Left cardiac atrium (tissue), 4 donors: ENCODE results near the gene SV2C. TPM values are rescaled to one million over a fixed set of nuclear protein-coding genes. Genes with fewer than 3 reads are reported as not detected.
"Not testable (repeated sequence)": the region's sequence is repeated elsewhere in the genome, so short reads cannot be mapped to it uniquely, and the experiment has no call there.

Source experiments
- ATAC-seq, 2 donors: fragments of 200-7000 bp; cut with Tn5 transposase; one replicate each; pipeline ENCODE4 v1.9.1; 2020; ENCODE audit warnings: mild to moderate bottlenecking in 2 of 2, moderate library complexity in 2 of 2
- DNase-seq: peaks from one replicate; pipeline ENCODE4 v3.0.0-alpha.2; 2020
- intact Hi-C, 2 donors: fragments of 100-400 bp; cut with DNase I; formaldehyde crosslinking; loops; one replicate each; pipeline versions ENCODE4 v1.14.1 to v1.15.1; 2022 to 2023
- total RNA-seq, 2 donors: library from RNA; stranded (reverse); fragmentation: NEBNext Ultra II Directional; extraction: Animal tissue kit (Norgen Biotek cat#: 25700); gene quantifications; one replicate each; pipeline ENCODE4 v1.2.1, GENCODE V29; 2021
- donor health status: DM: no; HTN: yes; CAD: no.
- donor health status: DM: no; HTN: yes; CAD: no; lungs with severe emphysema.
- donor health status: DM: yes; HTN: yes; CAD: no.
- donor health status: Dilated cardiomyopathy.

Gene SV2C
- total RNA-seq, 2 donors from 2014 or later = 0.06 TPM; not detected in 1

DNA sequence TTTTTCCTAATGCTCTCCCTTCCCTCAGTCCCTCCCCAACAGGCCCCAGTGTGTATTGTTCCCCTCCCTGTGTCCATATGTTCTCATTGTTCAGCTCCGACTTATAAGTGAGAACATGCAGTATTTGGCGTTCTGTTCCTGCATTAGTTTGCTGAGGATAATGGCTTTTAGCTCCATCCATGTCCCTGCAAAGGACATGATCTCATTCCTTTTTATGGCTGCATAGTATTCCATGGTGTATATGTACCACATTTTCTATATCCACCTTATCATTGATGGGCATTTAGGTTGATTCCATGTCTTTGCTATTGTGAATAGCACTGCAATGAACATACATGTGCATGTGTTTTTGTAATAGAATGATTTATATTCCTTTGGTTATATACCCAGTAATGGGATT is 6.0 kb downstream of the SV2C start:
- intact Hi-C loops, DNase-seq, ATAC-seq: not testable (repeated sequence)

DNA sequence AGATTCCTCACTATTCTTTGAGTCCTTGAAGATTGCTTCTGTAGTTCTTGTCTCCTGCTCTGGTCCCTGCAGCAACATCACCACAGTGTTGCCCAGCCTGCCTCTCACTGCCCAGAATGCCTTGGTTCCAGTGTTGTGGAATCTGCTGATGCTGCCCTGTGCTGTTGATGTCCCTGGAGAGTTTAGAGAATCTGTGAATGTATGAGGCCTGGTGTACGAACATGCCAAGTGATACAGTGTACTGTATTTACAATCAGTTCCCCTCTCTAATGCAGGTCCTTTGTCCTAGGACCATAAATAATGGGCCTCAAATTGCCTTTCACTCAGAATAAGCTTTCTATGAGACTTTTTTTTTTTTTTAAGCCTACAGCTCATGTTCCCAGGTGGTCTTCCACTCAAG is 8.2 kb downstream of the SV2C start:
- DNase-seq (no peak), ATAC-seq (no peak)
- intact Hi-C loops = no loop called here

DNA sequence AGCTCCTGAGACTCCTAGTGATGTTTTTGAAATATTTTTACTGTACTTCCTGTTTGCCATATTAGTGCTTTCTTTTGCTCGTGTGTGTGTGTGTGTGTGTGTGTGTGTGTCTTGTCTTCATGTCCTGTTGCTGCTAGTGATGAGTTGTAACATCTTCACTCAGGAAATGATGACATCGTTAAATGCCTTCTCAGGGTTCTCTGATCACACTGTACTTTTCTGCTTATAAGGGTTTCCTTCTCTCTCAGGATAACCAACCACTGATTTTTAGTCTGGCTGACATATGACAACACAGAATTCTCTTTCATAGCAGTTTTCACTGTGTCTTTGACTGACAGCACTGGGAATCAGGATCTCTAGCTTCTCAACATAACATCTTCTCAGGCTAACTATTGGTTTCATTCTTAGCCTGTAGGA is 16.1 kb downstream of the SV2C start:
- intact Hi-C loops = no loop called here
- DNase-seq (no peak), ATAC-seq (no peak)

DNA sequence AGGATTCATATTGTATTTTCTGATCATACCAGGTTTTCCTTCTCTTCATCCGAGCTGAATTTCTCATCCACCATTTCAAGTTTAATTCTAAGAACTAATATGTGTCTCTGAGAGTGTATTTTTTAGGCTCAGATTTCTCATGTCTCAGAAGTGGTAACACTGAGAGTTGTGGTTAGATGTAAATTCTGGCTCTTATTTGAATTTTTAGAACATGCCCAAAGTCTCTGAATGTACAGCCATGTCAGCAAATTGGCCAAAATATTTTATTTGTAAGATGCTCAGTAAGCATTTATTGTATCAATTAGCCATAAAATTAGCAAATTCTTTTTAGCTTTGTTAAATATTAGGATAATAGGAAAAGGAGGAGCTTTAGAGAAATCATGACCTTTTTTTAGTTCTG is 16.6 kb downstream of the SV2C start:
- DNase-seq (no peak), ATAC-seq (no peak)
- intact Hi-C loops = no loop called here

DNA sequence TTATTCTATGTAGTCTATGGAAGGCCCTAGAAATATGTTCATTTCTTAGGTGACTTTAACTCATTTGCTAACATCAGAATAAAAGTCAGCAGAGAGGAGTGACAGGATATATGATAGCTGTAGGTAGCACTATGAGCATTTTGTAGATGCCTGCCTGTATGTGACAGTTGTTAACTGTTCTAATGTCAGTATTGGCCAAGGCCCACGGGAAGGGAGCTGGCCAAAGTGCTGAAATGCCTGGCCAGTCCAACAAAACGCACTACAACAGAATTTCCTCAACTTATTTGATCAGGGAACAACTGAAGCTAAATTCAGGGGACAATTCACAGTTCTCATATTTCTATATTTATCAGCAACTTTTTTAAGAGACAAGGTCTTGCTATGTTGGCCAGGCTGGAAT is 20.8 kb downstream of the SV2C start:
- no peak for ATAC-seq
- DNase-seq = no peak
- intact Hi-C loops = no loop called here

DNA sequence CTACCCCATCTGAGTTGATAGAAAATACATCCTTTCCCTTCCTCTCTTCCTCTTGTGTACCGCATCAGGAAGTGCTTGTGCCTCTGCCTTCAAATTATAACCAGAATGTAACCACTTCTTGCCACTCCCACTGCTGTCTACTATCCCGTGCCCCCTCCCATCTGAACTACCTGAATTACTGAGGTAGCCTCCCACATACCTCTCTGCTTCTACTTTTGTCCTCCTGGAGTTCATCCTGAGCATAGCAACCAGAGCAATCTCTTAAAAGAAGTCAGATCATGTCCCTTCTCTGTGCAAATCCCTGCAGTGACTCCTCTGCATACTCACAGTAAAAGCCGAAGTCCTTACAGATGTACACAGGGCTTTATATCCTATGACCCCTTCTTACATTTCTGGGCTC is 23.0 kb downstream of the SV2C start:
- no peak for ATAC-seq
- intact Hi-C loops = no loop called here
- DNase-seq = no peak

DNA sequence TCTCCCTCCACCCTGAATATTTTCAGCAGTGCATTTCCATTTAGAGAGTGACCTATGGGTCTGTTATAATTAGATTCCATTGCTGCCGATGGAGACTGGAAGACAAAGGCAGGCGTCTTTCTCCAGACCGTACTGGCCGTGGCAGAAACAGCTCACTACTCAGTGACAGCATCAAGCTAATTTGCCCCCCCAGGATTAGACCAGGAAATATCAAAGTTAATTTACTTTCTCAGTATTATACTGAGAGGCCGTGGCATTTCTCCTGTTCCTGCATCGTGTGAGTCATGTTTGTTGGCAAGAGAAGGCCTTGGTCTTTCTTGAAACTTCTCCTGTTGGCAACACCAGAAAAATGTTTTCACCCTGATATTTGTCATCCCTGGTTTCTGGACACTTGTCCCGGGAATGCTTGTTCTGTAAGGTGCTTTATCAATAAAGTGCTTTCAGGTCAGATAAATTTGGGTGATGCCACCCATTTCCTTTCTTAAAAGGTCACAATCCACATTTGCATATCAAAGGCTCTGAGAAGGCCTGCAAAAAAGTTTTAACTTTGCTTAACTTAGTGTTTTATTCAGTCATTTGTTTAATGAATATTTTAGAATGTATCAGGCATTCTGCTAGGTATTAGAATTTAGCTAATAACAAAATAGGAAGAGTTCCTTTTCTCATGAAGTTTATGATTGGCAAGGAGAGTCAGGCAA is 28.4 kb downstream of the SV2C start:
- no peak for DNase-seq
- ATAC-seq = no peak
- intact Hi-C loops = no loop called here

DNA sequence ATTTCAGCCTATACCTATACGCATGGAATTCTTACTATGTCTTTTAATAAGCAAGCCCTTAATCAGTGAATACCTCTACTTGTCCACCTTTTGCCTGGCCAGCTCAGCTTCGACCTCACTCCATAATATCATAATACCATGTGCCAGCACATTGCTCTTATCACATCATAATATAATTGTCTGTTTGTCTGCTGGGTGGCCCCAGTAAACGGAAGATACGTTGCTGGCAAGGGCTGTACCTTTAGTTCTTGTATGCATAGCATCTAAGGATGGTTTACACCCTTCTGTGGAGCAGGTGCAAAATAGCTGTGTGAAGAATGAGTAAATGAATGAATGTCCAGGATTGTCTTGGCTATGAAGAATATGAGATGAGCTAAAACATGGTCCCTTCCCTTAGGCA is 29.9 kb downstream of the SV2C start:
- ATAC-seq (no peak), DNase-seq (no peak)
- intact Hi-C loops = no loop called here

DNA sequence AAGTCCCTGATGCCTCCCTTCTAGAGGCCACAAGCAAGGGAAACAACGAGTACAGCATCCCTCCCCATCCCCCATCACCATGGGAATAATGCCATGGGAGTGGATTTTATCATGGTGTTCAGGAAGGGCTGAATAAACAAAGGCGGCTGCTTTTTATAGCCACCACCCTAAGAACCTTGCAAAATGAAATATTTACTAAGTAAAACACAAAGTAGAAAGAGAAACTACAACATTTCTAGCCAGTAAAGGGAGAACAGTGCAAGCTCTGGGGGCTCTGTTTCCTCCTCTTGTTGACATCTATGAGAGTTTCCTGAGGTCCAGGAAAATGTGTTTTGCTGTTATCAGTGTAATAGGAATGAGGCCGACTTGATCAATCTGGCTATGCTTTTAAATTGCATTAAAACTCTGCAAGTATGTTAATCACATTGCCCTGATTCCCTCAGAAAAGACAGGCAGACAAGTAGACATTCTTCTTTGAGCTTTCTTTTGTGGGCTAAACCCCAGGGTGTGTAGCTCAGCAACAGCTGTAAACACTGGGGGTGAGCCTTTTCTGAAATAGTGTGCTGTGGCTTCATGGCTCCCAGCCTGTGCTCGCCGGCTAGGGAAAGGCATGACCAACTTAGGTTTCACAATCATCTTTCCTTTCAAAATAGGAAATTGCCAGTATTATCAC is 31.1 kb downstream of the SV2C start:
- DNase-seq (peak; percentile 23), ATAC-seq (no peak)
- intact Hi-C loops = no loop called here

DNA sequence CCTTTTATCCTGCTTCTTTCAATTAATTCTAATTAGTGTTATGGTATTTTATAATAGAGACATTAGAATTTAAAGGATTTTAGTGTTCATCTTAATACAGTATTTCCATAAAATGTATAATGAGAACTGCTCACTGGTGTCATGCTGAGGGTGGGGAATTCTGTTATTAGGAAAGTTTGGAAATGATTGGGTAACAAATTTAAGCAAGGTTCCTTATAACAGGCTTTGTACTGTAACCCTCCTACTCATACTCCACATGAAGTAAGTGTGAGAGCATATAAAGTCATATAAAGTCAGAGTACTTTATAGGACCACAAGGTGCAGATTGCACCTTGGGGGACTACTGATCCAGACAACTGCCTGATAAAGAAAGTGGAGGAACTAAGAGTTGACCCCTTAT is 42.2 kb downstream of the SV2C start:
- intact Hi-C loops = no loop called here
- ATAC-seq = no peak
- DNase-seq = no peak

DNA sequence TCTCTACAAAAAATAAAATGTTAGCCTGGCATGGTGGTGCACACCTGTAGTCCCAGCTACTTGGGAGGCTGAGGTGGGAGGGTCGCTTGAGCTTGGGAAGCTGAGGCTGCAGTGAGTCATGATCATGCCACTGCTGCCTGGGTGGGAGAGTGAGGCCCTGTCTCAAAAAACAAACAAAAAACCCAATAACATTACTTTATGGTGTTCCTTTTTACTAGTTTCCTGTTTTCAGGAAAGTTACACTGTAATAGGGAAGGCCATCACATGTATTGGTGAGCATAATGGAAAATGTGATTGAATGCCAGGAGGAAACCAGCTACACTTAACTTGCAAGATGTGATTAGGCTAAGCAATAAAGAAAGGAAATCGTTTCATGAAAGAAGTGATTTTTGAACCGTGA is 42.7 kb downstream of the SV2C start:
- ATAC-seq (no peak), DNase-seq (no peak)
- intact Hi-C loops = no loop called here

DNA sequence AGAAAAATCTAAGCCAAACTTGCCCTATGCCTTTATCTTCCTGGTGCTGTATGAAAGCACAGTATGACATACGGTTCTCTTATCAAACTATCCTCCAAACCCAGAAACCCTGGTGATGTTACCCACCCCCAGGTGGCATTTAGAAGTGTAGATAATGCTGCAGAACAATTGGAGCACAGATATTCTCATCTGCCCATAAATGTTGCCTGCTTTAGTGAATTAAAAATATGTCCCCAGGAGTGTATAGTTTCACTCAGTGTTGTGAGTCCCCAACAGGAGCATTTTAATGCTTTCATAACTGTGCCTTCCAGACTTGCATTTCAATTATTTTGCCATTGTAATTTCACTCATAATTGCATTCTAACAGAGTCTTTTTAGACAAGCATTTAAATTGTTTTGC is 50.8 kb downstream of the SV2C start:
- intact Hi-C loops = no loop called here
- ATAC-seq = no peak
- DNase-seq = no peak

DNA sequence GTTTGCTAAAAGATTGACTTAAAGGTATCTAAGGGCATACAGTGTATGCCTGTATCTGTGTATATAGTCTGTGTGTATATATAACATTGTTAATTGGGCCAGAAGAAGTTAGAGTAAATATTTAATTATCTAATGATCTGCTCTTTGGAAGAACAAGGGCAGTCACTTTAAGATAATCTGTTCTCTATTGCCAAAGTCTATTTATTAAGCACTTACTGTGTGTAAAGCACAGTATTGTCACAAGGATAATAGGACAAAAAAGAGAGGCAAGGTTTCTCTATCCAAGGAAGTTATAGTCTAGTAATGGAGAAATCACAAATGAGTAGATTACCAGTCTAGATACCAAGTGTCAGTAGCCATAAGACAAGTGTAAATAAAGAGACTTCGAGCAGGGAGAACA is 51.5 kb downstream of the SV2C start:
- intact Hi-C loops = no loop called here
- ATAC-seq (no peak), DNase-seq (no peak)

DNA sequence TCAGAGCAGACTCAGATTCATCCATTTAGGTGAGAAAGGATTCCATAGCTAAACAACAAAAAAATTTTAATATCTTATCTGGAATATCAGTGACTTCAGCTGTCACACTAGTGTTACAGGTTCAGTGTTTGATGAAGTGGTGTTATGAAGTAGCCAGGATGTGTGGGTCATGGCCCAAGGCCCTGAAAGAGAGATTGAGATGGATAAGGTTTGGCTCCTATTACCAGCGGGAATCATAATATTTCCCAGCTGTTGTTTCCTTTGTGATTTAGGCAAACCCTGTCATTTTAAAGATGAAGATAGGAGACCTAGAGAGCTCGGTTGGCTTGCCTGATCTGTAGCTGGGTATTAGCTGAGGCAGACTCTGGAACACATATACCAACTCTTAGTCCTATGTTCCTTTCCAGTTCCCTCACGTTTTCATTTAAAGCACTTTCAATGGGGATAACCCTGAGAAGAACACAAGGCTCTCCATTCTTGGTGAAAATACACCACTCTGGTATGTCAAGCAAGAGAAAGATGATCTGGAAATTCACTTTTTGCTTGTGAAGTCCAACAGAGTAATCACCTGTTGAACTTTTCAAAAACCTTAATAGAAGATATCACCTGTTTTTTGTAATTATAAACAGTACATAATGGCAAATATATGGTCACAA is 54.8 kb downstream of the SV2C start:
- intact Hi-C loops = no loop called here
- no peak for ATAC-seq
- DNase-seq = no peak

DNA sequence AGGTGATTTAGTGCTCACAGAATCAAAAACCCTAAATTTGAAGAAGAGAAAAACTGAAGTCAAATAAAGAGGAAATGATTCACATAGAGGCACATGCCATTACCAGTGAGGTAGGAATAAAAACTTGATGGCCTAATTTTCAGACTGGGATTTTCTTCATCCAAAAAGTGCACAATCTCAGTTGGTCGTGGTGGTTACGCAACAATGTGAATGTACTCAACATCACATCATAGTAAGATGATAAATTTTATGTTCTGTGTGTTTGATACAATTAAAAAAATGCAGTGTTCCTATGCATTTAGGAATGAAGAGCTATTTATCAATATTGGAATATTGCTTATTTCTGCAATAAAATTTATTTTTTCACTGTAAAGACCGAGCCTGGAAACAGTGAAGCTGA is 60.7 kb downstream of the SV2C start:
- ATAC-seq (no peak), DNase-seq (no peak)

DNA sequence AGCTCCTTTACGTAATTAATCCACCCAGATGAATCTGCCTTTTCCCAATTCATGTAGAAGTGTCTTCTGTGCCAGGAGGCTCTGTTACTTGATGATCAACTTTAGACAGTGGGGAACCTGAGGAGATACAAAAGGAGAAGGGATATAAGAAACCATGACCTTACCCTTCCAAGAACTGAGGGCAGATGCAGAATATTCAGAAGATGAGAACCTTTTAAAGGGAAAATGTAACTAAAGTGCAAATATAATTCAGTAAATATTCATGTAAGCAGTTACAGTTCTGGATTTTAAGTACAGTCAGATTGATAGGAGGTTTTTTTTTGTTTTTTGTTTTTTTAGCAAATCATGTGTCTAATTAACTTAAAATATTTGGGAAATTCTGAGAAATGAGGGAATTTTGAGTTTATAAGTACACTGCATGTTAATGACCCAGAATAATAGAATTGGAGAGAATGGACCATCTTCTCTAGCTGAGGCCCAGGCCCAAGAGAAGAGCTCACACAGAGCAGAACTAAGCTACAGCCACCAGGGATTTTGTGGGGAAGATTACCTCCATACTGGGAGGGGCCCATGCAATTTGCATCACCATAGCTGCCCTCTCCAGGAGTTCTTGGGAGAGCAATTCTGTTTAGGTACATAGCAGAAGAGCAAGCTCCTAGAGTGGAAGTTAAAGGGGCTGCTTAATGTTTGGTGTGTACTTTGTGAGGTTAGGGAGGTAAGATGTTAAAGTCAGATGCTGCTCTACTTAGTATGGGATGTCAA is 61.5 kb downstream of the SV2C start:
- ATAC-seq (no peak), DNase-seq (no peak)
- intact Hi-C loops = no loop called here

More for the DNA sequence above, 60.7 kb downstream of the SV2C start:
- intact Hi-C loops = no loop called here

DNA sequence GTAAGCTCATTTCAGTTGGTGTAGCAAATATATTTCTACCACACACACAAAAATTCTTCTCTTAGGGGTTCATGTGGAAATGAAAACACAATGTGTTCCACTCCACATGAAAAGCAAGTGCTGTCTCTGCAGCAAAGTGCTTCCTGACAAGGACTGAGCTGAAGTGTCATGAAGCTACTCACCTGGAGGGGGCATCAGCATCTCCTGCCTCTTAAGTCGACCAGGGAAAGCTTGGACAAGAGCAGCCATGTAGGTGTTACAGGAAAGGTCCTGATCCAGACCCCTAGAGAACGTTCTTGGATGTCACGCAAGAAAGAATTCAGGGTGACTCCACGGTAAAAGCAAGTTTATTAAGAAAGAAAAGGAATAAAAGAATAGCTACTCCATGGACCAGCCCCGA is 62.8 kb downstream of the SV2C start:
- ATAC-seq = no peak
- intact Hi-C loops = no loop called here
- DNase-seq = no peak

DNA sequence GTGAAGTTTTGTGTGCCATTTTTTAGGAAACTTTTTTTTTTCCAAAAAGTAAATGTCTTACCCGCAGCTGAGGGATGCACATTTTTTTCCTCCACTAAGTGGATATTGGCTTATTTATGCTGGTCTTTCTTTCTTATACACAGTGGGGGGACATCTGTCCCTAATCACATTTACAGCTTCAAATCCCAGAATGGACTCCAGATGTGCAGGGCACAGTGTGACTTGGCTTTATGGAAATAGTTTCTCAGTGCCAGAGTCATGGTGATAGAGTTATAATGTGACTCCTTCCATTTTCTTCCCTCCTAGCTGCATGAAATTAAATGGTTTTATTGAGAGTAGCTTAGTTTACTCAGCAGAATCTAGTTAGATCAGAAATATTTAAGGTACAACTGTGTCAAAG is 66.5 kb downstream of the SV2C start:
- no peak for ATAC-seq
- no peak for DNase-seq
- intact Hi-C loops = no loop called here

DNA sequence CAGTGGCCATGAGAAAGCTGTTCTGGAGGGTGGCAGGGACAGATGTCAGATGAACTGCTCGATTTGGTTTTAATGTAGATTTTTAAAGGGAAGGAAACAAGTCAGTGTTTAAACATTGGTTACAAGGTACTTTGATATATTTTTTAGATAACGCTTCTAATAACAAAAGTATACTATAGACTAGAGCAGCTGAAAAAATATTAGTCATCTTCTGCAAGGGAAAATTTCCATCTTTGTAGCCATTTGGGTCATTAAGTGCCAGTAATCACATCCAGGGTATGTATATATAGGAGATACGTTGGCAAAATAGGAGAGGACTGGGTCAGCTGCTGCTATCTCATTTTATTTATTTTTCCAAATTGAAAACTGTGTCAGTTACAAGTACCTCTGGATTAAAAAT is 69.0 kb downstream of the SV2C start:
- DNase-seq = no peak
- intact Hi-C loops = no loop called here
- ATAC-seq = no peak

DNA sequence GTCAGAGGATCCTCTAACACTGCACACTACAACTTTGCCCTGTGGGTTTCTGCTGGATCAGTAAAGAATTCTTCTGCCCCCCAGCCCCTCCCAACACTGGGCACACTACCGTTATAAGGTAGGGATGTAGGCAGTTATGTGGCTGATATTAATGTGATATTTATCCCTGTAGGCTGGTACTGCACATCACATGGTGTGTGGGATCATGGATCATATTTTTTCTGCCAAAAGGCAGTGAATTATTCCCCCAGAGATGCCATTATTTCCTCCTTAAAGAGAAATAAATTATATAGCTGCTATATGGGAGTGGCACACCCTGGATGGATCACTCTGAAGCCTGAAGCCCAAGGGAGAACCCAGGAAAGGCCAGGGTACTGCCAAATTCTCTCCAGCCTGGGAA is 69.5 kb downstream of the SV2C start:
- ATAC-seq (no peak), DNase-seq (no peak)
- intact Hi-C loops = no loop called here
